A673 (cell line): ENCODE measurements around the gene PFKP. TPM values are rescaled to one million over a fixed set of nuclear protein-coding genes. Genes with fewer than 3 reads are reported as not detected.

Source experiments
- BruUV-seq: library from RNA; stranded (reverse); fragments of 400-500 nt; replicated peaks from 2 replicates; lab custom pipeline; 2021; lab: Mats Ljungman, UMichigan
- CTCF ChIA-PET: fragments of 300-600 bp; sonication (Branson Sonifier 250); formaldehyde crosslinking; loops from one replicate; lab custom pipeline; 2022; ENCODE audit warnings: antibody characterized with exemption; lab: Charles Lee
- POLR2A ChIA-PET: fragments of 300-600 bp; sonication (Branson Sonifier 250); formaldehyde crosslinking; loops from one replicate; lab custom pipeline; 2022; ENCODE audit warnings: antibody characterized with exemption; ENCODE audit not compliant: low non-redundant PET; lab: Charles Lee
- DNase-seq: peaks from one replicate; pipeline ENCODE4 v3.0.0-alpha.2; 2015; ENCODE audit warnings: low spot score
- H3K27ac ChIP-seq: fragments of 200-600 bp; sonication (generic); 2 replicates; pipeline ENCODE4 v1.5.1; 2016; ENCODE audit warnings: mixed run types, low read depth, mild to moderate bottlenecking, mixed read lengths, antibody characterized with exemption, low read length; ENCODE audit not compliant: poor library complexity, severe bottlenecking
- H3K27me3 ChIP-seq: fragments of 200-600 bp; sonication (generic); replicated peaks from 2 replicates; pipeline ENCODE4 v1.6.1; 2017; ENCODE audit warnings: mixed run types, low read depth, mild to moderate bottlenecking, mixed read lengths, antibody characterized with exemption, low read length; ENCODE audit not compliant: insufficient read depth, poor library complexity
- H3K36me3 ChIP-seq: fragments of 200-600 bp; sonication (generic); 2 replicates; pipeline ENCODE4 v1.6.1; 2016; ENCODE audit warnings: mixed run types, mild to moderate bottlenecking, mixed read lengths, antibody characterized with exemption, low read length; ENCODE audit not compliant: insufficient read depth, poor library complexity, severe bottlenecking
- H3K4me1 ChIP-seq: fragments of 200-600 bp; sonication (generic); 2 replicates; pipeline ENCODE4 v1.6.1; 2017; ENCODE audit warnings: mixed run types, mild to moderate bottlenecking, mixed read lengths, antibody characterized with exemption, low read length; ENCODE audit not compliant: insufficient read depth, poor library complexity, severe bottlenecking
- H3K4me3 ChIP-seq: fragments of 200-600 bp; sonication (generic); 2 replicates; pipeline ENCODE4 v1.5.1; 2016; ENCODE audit warnings: low read depth, mixed run types, mild to moderate bottlenecking, mixed read lengths, low read length; ENCODE audit not compliant: poor library complexity, severe bottlenecking
- H3K9me3 ChIP-seq: fragments of 200-600 bp; sonication (generic); 2 replicates; pipeline ENCODE4 v1.6.1; 2016; ENCODE audit warnings: mixed run types, low read depth, mild to moderate bottlenecking, mixed read lengths, antibody characterized with exemption, low read length; ENCODE audit not compliant: poor library complexity, severe bottlenecking
- EZH2 ChIP-seq: fragments of 200-600 bp; sonication (generic); IDR thresholded peaks from 2 replicates; pipeline ENCODE4 v1.6.1; 2017; ENCODE audit warnings: borderline replicate concordance, low read depth, mild to moderate bottlenecking, mixed read lengths, antibody characterized with exemption, low read length; ENCODE audit not compliant: poor library complexity, severe bottlenecking
- intact Hi-C: fragments of 100-400 bp; cut with micrococcal nuclease; formaldehyde crosslinking; loops from one replicate; pipeline ENCODE4 v1.10.0; 2022; ENCODE audit not compliant: unreplicated experiment
- total RNA-seq: library from RNA; stranded (reverse); gene quantifications from 2 replicates; pipeline ENCODE4 v1.2.3, GENCODE V29; 2021
- TF ChIP-seq, protein P1 (sequence below): fragments of 300-800, 200-600 bp; sonication (generic); conservative IDR thresholded peaks from 2 replicates; pipeline ENCODE4 v1.5.1; 2017; ENCODE audit warnings: low read depth, mild to moderate bottlenecking, antibody characterized with exemption, low read length, moderate library complexity, mixed read lengths

Gene PFKP
- total RNA-seq, 1 experiment from 2014 or later = 232 TPM

DNA sequence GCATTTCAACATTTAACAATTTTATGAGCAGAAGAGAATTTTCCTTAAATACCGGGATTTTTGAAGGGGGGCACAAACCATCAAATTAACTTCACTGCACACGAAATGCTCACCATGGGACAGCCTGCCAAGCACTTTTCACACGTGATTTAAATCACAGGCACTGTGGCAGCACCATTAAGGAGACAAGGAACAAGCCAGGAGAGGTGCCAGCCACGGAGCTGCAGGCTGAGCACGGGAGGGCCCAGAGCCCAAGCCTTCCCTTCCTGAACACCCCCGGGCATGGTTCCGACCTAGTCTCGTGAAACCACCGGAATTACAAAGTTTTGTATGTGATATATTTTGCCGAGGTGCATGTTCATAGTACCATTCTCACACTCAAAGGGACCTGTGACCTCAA, 91.8 kb downstream of the PFKP start:
- H3K9me3 ChIP-seq = no peaks in the 10 kb centered on the region
- TF ChIP-seq, protein P1, sequence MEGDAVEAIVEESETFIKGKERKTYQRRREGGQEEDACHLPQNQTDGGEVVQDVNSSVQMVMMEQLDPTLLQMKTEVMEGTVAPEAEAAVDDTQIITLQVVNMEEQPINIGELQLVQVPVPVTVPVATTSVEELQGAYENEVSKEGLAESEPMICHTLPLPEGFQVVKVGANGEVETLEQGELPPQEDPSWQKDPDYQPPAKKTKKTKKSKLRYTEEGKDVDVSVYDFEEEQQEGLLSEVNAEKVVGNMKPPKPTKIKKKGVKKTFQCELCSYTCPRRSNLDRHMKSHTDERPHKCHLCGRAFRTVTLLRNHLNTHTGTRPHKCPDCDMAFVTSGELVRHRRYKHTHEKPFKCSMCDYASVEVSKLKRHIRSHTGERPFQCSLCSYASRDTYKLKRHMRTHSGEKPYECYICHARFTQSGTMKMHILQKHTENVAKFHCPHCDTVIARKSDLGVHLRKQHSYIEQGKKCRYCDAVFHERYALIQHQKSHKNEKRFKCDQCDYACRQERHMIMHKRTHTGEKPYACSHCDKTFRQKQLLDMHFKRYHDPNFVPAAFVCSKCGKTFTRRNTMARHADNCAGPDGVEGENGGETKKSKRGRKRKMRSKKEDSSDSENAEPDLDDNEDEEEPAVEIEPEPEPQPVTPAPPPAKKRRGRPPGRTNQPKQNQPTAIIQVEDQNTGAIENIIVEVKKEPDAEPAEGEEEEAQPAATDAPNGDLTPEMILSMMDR = no peak
- no peak for TF ChIP-seq EZH2
- POLR2A ChIA-PET = no interaction called here
- intact Hi-C loops = no loop called here
- H3K36me3 ChIP-seq = peaks cover 73% of the 10 kb centered on the region
- CTCF ChIA-PET = no interaction called here
- no TSS peak for BruUV-seq
- H3K4me3 ChIP-seq = no peak overlapping the region
- no peaks in the 10 kb centered on the region for H3K4me1 ChIP-seq
- H3K27me3 ChIP-seq = no peaks in the 10 kb centered on the region
- no peak for DNase-seq
- H3K27ac ChIP-seq = no peak overlapping the region

DNA sequence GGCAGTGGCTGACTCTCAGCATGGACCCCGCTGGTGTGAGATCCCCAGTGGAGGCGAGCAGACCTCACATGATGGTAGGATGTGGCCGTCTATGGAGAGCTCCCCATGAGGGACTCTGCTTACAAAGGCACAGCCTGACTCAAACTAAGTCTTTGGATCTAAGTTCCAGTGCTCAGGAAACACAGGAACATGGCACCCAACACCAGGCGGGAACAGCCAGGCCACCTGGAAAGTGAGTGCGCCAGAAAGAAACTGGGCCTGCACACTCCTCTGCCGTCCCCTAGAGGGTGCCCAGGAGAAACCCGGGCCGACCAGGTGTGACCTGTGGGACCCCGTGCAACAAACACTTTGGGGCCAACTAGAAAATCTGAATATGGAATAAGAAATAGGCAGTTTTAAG, 95.2 kb downstream of the PFKP start:
- no peak for DNase-seq
- intact Hi-C loops = no loop called here
- ChIA-PET CTCF (no interaction called here), POLR2A (no interaction called here)
- no peak overlapping the region for H3K27ac ChIP-seq
- H3K36me3 ChIP-seq = peaks cover 72% of the 10 kb centered on the region
- no peaks in the 10 kb centered on the region for H3K9me3 ChIP-seq
- H3K4me3 ChIP-seq = no peak overlapping the region
- H3K4me1 ChIP-seq = no peaks in the 10 kb centered on the region
- TF ChIP-seq EZH2 = no peak
- TF ChIP-seq, protein P1 = 0 out of 2 replicates have a peak, but pooled peaks have one; percentile 17
- H3K27me3 ChIP-seq = no peaks in the 10 kb centered on the region
- BruUV-seq = no TSS peak

DNA sequence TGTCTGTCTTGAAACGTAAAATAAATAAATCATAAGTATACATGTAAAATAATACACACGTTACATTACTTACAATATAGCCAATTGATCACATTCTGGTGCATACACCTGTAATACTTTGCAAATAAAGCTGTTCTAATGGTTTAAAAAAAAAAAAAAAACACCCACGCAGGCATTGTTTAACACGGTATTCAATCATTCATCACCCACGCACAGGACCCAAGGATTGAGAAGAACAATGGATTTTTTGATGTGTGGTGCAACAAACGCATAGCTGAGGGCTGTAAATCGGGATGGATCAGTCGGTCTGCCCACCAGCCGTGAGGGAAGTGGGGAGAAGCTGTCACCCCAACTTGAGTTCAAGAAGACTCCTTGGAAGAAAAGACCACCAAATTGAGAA, 96.5 kb downstream of the PFKP start:
- no TSS peak for BruUV-seq
- H3K9me3 ChIP-seq = no peaks in the 10 kb centered on the region
- POLR2A ChIA-PET = no interaction called here
- TF ChIP-seq EZH2 = no peak
- TF ChIP-seq, protein P1 = no peak
- no peaks in the 10 kb centered on the region for H3K4me1 ChIP-seq
- CTCF ChIA-PET = no interaction called here
- no peak overlapping the region for H3K27ac ChIP-seq
- peaks cover 60% of the 10 kb centered on the region for H3K36me3 ChIP-seq
- H3K27me3 ChIP-seq = no peaks in the 10 kb centered on the region
- no peak overlapping the region for H3K4me3 ChIP-seq
- intact Hi-C loops = no loop called here
- no peak for DNase-seq
